Tibial nerve (tissue), 4 donors: ENCODE data around the gene BID. TPM values are rescaled to one million over a fixed set of nuclear protein-coding genes. Genes with fewer than 3 reads are reported as not detected.

Experiments
- DNase-seq, 2 donors: peaks; one replicate each; pipeline ENCODE4 v3.0.0-alpha.2; 2019; ENCODE audit warnings: low spot score in 2 of 2
- H3K27ac ChIP-seq, 4 donors: fragments of 200-600 bp; sonication (generic) in 3 of 4; one replicate each; pipeline ENCODE4 v1.5.1; 2017 to 2019; ENCODE audit warnings: mild to moderate bottlenecking in 1 of 4
- H3K27me3 ChIP-seq, 2 donors: fragments of 200-600 bp; sonication (generic) in 1 of 2; one replicate each; pipeline versions ENCODE4 v1.5.1 to v1.6.0; 2017 to 2019
- H3K36me3 ChIP-seq, 3 donors: fragments of 200-600 bp; sonication (generic); one replicate each; pipeline ENCODE4 v1.5.1; 2018 to 2019
- H3K4me1 ChIP-seq, 4 donors: fragments of 200-600 bp; sonication (generic) in 3 of 4; one replicate each; pipeline ENCODE4 v1.5.1; 2017 to 2019
- H3K4me3 ChIP-seq, 4 donors: fragments of 200-600 bp; sonication (generic) in 3 of 4; one replicate each; pipeline ENCODE4 v1.5.1; 2017 to 2019; ENCODE audit warnings: mild to moderate bottlenecking in 1 of 4, moderate library complexity in 1 of 4
- H3K9me3 ChIP-seq, 4 donors: fragments of 200-600 bp; sonication (generic) in 3 of 4; one replicate each; pipeline ENCODE4 v1.5.1; 2017 to 2019
- EP300 ChIP-seq, 2 donors: sonication (generic); formaldehyde crosslinking; IDR thresholded peaks; one replicate each; pipeline ENCODE4 v1.6.1; 2017; ENCODE audit warnings: antibody characterized with exemption in 2 of 2, mild to moderate bottlenecking in 1 of 2
- POLR2A ChIP-seq, 2 donors: fragments of 450-650 bp; IDR thresholded peaks; one replicate each; pipeline ENCODE4 v1.6.1; 2017; ENCODE audit warnings: antibody characterized with exemption in 2 of 2, mild to moderate bottlenecking in 2 of 2, moderate library complexity in 2 of 2
- WGBS, 2 donors: methylation state at CpG; one replicate each; pipeline ENCODE4 v1.1.5; 2018; 5-methylcytosine and 5-hydroxymethylcytosine counted together
- total RNA-seq, 4 donors: library from RNA; depleted of rRNA; stranded (reverse); fragments of >200 nt; gene quantifications; one replicate each; pipeline ENCODE4 v1.1.0, GENCODE V29; 2016
- TF ChIP-seq, protein P1 (sequence below), 5 experiments: fragments of 200-600 bp in 3 of 5; fragments of 450-650 bp in 2 of 5; sonication (generic) in 3 of 5; IDR thresholded peaks; one replicate each; pipeline ENCODE4 v1.5.1; 2016 to 2019; ENCODE audit warnings: antibody characterized with exemption in 5 of 5, mild to moderate bottlenecking in 3 of 5, moderate library complexity in 2 of 5

The BID gene
- total RNA-seq, 4 donors from 2014 or later, result 6.3 to 47.1 (median 13.7) TPM

DNA sequence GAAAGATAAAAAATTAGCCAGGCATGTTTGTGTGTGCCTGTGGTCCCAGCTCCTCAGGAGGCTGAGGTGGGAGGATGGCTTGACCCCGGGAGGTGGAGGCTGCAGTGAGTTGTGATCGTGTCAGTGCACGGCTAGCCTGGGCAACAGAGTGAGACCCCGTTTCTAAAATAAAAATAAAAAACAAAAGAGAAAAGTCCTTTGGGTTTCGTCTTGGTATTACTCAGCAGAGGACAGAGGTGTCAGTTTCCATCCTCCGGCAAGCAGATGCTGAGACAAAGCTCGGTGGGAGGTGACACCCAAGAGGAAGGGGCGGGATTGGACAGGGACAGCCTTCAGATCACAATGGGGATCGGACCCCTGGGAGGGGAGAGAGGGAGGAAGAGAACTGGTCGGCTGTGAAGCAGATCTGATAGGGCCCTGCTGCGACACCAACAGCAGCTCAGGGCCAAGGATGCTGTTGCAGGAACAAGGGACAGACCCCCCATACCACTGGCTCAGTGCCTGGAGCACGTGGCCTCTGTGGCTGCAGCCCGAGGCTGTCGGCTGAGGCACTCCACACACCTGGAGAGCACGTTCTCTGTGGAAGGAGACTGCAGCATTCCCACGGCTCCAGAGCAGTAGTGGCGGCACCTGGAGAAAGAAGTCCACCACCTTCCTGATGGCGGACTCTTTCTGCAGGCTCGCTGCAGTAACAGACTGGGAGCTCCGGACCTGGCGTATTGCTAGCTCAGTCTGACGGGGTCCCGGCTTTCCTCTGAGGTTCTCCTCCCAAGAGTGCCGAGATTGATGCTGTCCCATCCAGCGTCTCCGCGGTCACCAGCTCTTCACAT is 5.2 kb upstream of the BID start:
- Histone ChIP-seq H3K9me3 (no peaks in the 10 kb centered on the region), H3K36me3 (no peaks in the 10 kb centered on the region), H3K4me3 (no peak overlapping the region), H3K27ac (no peak overlapping the region), H3K27me3 (no peaks in the 10 kb centered on the region), H3K4me1 (peaks cover 0 to 21% (median 10%) of the 10 kb centered on the region in 4 donors)
- DNase-seq, result no peak
- TF ChIP-seq, protein P1, sequence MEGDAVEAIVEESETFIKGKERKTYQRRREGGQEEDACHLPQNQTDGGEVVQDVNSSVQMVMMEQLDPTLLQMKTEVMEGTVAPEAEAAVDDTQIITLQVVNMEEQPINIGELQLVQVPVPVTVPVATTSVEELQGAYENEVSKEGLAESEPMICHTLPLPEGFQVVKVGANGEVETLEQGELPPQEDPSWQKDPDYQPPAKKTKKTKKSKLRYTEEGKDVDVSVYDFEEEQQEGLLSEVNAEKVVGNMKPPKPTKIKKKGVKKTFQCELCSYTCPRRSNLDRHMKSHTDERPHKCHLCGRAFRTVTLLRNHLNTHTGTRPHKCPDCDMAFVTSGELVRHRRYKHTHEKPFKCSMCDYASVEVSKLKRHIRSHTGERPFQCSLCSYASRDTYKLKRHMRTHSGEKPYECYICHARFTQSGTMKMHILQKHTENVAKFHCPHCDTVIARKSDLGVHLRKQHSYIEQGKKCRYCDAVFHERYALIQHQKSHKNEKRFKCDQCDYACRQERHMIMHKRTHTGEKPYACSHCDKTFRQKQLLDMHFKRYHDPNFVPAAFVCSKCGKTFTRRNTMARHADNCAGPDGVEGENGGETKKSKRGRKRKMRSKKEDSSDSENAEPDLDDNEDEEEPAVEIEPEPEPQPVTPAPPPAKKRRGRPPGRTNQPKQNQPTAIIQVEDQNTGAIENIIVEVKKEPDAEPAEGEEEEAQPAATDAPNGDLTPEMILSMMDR (IDR thresholded peaks at IDR 0.05), result no peak
- TF ChIP-seq EP300 (IDR thresholded peaks at IDR 0.05) (no peak), POLR2A (IDR thresholded peaks at IDR 0.05) (no peak)
- 80 to 86% methylated on average over 21 to 24 of the region's 27 CpGs for WGBS, 2 donors

- Histone ChIP-seq H3K27me3 (no peaks in the 10 kb centered on the region), H3K27ac (no peak overlapping the region), H3K36me3 (no peaks in the 10 kb centered on the region), H3K4me3 (no peak overlapping the region), H3K9me3 (no peaks in the 10 kb centered on the region), H3K4me1 (peaks cover 0 to 26% (median 12%) of the 10 kb centered on the region in 4 donors)
- WGBS, 2 donors, result 91 to 94% methylated on average over 11 to 18 of the region's 23 CpGs
- TF ChIP-seq POLR2A (IDR thresholded peaks at IDR 0.05) (no peak), EP300 (IDR thresholded peaks at IDR 0.05) (no peak)
- TF ChIP-seq, protein P1 (IDR thresholded peaks at IDR 0.05), result no peak
- DNase-seq, result no peak
These were observed 4.2 kb upstream of the BID start for GRCh38 chr22:17778412-17778976.

DNA sequence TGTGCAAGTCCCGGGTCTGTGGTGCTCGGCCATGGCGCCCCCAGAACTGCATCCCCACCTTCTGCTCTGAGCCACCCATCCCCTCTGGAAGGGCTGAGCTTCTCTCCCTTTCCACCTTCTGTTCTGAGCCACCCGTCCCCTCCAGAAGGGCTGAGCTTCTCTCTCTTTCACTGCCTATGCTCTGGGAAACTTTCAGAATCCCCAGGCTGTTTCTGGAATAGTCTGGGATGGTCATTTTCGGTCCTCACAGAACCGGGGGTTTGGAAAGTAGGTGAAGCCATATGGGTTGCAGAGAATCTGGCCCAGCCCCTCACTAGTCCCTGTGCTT is 3.4 kb upstream of the BID start:
- H3K9me3 ChIP-seq, result no peaks in the 10 kb centered on the region
- H3K27me3 ChIP-seq, result no peaks in the 10 kb centered on the region
- H3K4me3 ChIP-seq, result peak overlapping the region in 2 of 4 donors; percentile 42 to 43
- TF ChIP-seq POLR2A (IDR thresholded peaks at IDR 0.05) (no peak), EP300 (IDR thresholded peaks at IDR 0.05) (no peak)
- TF ChIP-seq, protein P1 (IDR thresholded peaks at IDR 0.05), result no peak
- no peaks in the 10 kb centered on the region for H3K36me3 ChIP-seq
- peaks cover 0 to 35% (median 19%) of the 10 kb centered on the region in 4 donors for H3K4me1 ChIP-seq
- peak overlapping the region in 3 of 4 donors; percentile 36 to 76 (median 68) for H3K27ac ChIP-seq
- 44 to 58% methylated on average over 6 of the region's 6 CpGs for WGBS, 2 donors
- no peak for DNase-seq

DNA sequence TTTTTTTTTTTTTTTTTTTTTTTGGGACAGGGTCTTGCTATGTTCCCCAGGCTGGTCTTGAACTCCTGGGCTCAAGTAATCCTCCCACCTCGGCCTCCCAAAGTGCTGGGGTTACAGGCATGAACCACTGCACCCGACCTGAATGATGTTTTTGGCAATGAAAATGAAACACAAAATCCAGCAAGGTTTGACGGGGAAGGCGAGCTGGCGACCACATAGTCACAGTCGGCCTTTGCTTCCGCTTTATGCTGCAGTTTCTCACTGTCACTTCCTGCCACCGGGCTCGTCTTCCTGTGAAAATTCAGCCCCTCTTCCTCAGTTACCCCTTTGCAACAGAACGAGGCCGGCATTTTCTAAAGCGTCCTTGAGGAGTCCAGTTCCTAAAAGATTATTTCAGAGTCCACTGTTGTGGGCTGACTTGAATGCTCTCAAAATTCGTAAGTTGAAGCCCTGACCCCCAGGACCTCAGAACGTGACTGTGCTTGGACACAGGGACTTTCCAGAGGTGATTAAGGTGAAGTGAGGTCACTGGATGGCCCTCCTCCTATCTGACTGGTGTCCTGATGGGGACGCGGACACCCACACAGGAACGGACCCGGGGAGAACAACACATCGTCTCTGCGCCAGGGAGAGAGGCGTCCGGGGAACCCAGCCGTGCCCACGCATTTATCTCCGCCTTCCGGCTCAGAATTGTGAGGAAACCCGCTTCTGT is 2.9 kb upstream of the BID start:
- no peak for DNase-seq
- TF ChIP-seq EP300 (IDR thresholded peaks at IDR 0.05) (peak in 1 of 2 donors; percentile 15), POLR2A (IDR thresholded peaks at IDR 0.05) (no peak)
- 53 to 60% methylated on average over 24 to 27 of the region's 27 CpGs for WGBS, 2 donors
- no peaks in the 10 kb centered on the region for H3K27me3 ChIP-seq
- H3K36me3 ChIP-seq, result no peaks in the 10 kb centered on the region
- H3K27ac ChIP-seq, result peak overlapping the region in 3 of 4 donors; percentile 36 to 76 (median 68)
- peaks cover 0 to 38% (median 21%) of the 10 kb centered on the region in 4 donors for H3K4me1 ChIP-seq
- H3K9me3 ChIP-seq, result no peaks in the 10 kb centered on the region
- peak overlapping the region in 2 of 4 donors; percentile 42 to 43 for H3K4me3 ChIP-seq

DNA sequence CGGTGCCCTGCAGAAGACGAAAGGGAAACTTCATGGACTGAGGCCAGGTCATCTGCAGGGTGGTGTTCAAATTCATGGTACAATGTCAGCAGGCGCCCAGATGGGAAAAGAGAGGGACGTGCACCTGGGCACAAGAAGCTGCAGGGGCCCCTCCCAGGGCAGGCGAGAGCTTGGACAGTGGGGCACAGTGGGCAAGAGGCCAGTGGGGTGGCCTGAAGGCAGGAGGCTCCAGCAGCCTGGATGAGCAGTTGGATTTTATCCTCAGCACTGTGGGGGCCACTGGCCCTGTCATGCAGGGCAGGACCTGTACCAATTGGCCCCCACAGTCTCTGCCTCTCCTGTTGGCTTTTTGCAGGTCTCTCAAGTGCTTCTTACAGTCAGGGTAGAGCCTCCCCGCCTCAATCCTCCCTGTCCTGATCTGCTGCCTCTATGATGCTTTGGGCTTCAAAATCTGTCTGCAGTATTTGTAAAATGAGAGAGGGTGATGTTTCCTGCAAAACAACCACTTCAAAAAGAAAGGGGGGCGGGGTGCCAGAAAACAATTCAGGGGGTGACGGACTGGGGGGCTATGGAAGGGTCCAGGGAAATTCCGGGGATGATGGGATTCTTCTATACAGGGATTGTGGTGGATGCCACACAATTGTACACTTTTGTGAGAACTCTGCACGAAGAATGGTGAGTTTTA is 1.7 kb upstream of the BID start:
- no peaks in the 10 kb centered on the region for H3K27me3 ChIP-seq
- H3K27ac ChIP-seq, result peak overlapping the region in 1 of 4 donors; percentile 76
- no peak for TF ChIP-seq POLR2A (IDR thresholded peaks at IDR 0.05)
- TF ChIP-seq EP300 (IDR thresholded peaks at IDR 0.05), result no peak
- TF ChIP-seq, protein P1 (IDR thresholded peaks at IDR 0.05), result no peak
- no peak overlapping the region for H3K4me3 ChIP-seq
- DNase-seq, result no peak
- 84 to 86% methylated on average over 10 of the region's 10 CpGs for WGBS, 2 donors
- no peaks in the 10 kb centered on the region for H3K9me3 ChIP-seq
- no peaks in the 10 kb centered on the region for H3K36me3 ChIP-seq
- peaks cover 0 to 31% (median 13%) of the 10 kb centered on the region in 4 donors for H3K4me1 ChIP-seq
